ENCODE measurements around the gene ZEB2. TPM values are rescaled to one million over a fixed set of nuclear protein-coding genes. Genes with fewer than 3 reads are reported as not detected.

The ZEB2 gene
- polyA plus RNA-seq, 4 donors: 113 to 165 (median 135) TPM

DNA sequence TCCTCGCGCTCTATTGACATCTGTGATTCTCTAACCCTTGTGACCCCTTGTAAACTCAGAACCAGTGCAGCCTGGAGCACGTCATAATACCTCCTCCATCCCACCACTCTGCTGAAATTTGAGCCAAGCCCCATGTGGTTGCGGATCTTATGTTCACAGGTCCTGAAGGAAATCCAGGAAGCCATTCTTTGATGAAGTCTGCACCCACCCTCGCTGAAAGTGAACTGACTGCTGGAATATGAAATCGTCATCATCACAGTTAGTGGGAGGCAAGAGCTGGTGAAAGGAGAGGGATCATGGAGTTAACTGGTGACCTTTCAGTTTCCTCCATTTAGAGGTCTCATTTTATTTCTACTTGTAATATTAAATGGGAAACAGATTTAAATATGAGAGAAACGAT, 21.6 kb downstream of the ZEB2 start:
- DNase-seq (ENCODE audit: low read depth in 4 of 4, low spot score in 2 of 4): no peak

DNA sequence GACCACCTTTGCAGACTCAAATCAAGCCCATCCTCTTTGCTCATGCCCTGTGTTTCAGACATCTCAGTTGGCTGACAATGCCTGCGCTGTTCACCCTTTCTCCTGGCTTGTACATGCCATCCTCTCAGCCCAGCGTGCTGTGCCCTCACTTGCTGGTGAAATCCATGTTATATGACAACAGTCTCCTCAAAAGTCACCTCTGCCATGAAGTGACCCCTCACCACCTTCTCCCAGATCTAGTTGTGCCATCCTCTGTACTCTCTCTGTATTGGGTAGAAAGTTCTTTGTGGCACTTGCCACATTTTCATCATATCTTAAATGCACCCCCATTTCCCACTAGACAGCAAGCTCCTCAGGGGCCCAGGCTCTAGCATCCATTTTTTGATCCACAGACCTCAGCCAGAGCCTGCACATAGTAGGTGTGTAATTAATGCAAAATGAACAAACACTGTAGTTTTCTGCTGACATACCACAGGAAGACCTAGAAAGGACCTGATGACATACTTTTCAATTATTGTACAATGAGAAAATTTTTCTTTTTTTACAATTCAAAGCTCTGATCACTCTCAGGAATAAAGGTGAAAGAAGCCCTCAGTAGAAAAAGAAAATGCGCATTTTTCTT, 22.8 kb downstream of the ZEB2 start:
- no peak for DNase-seq (ENCODE audit: low read depth in 4 of 4, low spot score in 2 of 4)

DNA sequence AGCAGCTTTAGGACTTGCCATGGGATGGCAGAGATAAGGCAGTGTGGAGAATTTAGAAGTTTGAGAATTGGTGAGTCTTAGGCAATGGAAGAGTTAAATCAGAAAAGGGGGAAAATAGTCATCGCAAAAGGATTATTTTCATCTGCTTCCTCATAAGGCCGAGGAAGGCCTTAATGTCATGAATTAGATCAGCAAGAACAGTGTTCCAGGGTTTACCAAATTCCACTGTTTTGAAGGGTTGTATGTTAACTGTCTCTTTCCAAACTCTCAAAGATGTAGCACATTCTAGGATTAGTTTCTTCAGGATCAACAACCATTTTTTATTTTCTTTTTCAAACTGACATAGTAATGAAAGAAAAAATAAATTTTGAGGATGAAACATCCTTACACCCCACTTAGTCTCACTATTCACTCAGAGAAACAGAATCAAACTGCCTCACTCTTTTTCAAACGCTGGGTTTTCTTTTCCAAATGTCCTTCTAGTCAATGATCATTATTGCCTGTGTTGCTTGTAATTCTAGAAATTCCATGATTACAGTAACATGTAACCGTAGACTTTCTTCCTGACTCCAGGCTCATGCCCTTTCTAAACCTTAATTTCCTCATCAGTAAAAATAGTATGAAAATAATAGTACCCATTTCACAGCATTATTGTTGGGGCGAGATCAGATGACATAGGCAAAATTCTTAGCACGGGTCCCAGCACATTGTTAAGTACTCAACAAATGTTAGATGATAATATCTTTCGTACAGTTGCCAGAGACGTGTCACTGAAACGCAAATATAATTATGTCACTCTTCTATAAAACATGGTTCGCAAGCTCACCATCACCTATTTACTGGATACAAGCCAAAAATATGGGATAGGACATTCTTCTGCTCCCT, 23.6 kb downstream of the ZEB2 start:
- DNase-seq (ENCODE audit: low read depth in 4 of 4, low spot score in 2 of 4): no peak

DNA sequence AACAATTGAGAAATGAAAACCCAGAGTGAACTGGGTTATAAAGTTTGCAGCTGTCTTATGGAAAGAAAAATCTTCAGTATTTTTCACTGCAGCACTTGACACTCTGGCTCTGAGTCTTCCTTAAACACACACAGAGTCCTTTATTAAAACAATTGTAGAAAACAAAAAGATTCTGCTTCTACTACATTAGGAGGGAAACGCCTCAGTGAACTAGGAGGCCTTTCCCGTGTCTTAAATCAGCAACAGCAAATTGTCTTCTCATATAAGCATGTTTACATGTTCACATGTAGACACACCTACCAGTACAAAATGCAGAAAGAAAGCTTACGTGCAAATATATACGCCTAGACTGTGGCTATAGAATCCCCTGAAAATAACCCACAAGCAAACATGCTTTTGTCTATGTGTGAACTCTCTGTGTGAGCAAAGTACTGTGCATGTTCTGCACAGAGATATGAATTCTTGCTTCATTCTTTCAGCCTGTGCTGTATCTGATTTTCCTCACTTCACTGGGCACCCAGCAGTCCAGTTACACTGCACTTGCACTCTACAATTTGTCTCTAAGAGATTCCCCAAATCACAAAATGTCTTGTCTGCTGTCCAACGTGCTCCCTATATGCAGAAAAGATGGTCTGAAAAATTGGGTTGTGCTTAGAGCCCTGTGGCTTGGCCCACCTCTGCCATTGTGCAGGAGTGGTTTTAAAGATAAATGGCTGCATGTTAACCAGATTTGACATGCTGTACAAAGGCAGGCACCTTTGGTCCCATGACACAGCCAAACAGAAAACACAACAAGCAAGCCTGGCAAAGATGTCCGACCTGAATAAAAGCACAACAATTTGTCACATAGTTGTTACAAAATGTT, 24.5 kb downstream of the ZEB2 start:
- DNase-seq (ENCODE audit: low read depth in 4 of 4, low spot score in 2 of 4): no peak

GRCh38 chr2:144493027-144493809, 26.7 kb downstream of the ZEB2 start:
- no peak for DNase-seq (ENCODE audit: low read depth in 4 of 4, low spot score in 2 of 4)

DNA sequence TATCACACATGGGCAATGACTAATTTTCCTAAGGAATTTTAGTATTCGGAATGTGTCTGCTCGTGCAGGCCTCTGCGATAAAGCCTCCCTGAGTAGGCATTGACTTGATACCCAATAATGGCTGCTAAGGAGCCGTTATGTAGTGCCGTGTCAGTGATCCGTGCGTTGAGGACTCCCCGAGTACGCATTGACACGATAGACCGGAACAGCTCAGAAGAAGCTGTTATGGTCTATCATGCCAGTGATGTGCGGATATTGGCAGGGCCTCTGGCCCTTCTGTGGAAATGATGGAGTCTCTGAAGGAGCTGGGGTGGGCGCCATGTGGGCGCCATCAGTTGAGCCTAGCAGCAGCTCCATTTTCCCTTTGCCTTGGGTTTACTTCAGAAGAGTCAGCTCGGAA, 29.1 kb downstream of the ZEB2 start:
- DNase-seq (ENCODE audit: low read depth in 4 of 4, low spot score in 2 of 4): no peak

- DNase-seq (ENCODE audit: low read depth in 4 of 4, low spot score in 2 of 4): no peak
Measured at GRCh38 chr2:144490017-144490416, 29.9 kb downstream of the ZEB2 start.

GRCh38 chr2:144489315-144489916, 30.5 kb downstream of the ZEB2 start:
- no peak for DNase-seq (ENCODE audit: low read depth in 4 of 4, low spot score in 2 of 4)

- no peak for DNase-seq (ENCODE audit: low read depth in 4 of 4, low spot score in 2 of 4)
Measured at GRCh38 chr2:144484201-144484948, 35.5 kb downstream of the ZEB2 start.

DNA sequence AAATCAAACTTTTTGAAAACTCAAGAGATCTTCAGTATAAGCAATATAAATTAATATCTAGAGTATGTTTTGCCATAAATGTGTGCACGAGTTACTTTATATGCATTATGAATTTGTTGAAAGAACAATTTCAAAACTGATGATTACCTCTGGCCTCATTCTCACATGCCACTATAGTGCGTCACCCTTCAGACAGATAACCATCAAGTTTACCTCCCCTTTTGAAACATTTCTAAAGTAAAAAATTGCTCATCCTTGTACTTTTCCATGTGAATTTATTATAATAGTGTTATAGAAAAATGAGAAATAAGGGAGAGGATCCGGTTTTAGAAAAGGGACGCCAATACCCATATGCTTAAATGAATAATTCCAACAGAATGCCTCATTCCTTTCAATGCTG, 38.3 kb downstream of the ZEB2 start:
- DNase-seq (ENCODE audit: low read depth in 4 of 4, low spot score in 2 of 4): no peak

- no peak for DNase-seq (ENCODE audit: low read depth in 4 of 4, low spot score in 2 of 4)
Measured at GRCh38 chr2:144481109-144481508, 38.8 kb downstream of the ZEB2 start.

DNA sequence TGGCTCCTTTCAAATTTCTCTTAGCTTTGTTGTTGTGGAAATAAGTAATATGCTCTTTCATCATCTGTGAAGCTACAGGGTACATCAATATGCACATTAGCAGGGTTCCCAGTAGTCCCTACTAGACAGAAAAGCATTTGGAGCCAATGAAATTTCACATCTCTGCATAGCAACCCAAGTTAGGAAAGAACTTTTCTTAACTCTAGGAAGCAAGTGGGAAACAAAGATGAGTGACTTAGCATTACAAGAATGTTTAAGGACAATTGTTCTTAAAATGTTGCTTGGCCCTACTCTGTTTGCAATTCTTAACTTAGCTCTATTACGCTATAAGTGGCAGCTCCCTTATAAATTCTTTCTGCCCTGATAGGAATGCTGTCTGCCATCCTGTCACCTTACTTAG, 39.6 kb downstream of the ZEB2 start:
- no peak for DNase-seq (ENCODE audit: low read depth in 4 of 4, low spot score in 2 of 4)

DNA sequence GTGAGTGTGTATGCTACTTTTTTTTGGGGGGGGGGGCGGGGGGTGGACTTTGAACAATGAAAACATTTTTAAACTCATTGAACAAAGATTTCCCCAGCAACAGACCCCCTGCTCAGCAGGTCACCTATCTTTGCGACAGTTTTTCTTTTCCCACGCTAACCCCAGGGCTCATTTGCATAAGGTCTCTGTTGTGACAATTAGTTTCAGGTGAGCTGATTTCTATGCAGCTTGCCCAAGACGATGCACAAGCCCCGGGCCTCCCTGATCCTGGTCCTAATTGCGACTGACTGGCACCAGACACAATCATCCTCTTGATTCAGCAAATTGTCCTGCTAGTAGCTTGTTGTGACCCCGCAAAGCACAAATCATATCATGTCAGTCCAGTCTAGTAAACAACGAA, 40.3 kb downstream of the ZEB2 start:
- no peak for DNase-seq (ENCODE audit: low read depth in 4 of 4, low spot score in 2 of 4)

GRCh38 chr2:144479138-144479537, 40.8 kb downstream of the ZEB2 start:
- no peak for DNase-seq (ENCODE audit: low read depth in 4 of 4, low spot score in 2 of 4)

DNA sequence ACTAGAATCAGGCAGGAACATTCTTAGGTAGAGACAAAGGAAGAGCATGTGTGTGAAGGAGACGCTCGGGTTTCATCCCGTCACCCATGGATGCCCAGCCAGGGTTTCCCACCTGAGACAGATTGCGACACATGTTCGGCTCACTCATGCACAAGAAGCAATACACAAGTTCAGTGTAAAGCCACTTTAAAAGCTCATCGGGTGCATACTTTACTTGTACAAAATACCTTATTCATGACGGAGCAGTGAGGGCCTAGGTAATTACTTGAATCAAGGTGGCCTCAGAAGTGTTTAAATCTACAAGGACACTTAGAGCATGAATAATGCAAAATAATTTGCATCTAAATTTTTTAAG, 42.0 kb downstream of the ZEB2 start:
- peak in 2 of 4 donors; percentile 53 to 60 for DNase-seq (ENCODE audit: low read depth in 4 of 4, low spot score in 2 of 4)

- DNase-seq (ENCODE audit: low read depth in 4 of 4, low spot score in 2 of 4): no peak
Measured at GRCh38 chr2:144477281-144477956, 42.5 kb downstream of the ZEB2 start.

GRCh38 chr2:144476682-144477081, 43.2 kb downstream of the ZEB2 start:
- no peak for DNase-seq (ENCODE audit: low read depth in 4 of 4, low spot score in 2 of 4)

GRCh38 chr2:144475569-144476275, 44.2 kb downstream of the ZEB2 start:
- no peak for DNase-seq (ENCODE audit: low read depth in 4 of 4, low spot score in 2 of 4)

All from left renal cortex interstitium (tissue), 4 donors.